ENCODE results near the gene UGT1A1.
A peak's percentile ranks its signal among the peaks of the same experiment; 100 is the strongest.

The UGT1A1 gene

GRCh38 chr2:233772153-233772552 lies 12.1 kb downstream of the UGT1A1 start:
- no peak for TF ChIP-seq CTCF (IDR thresholded peaks at IDR 0.05)

GRCh38 chr2:233772583-233772982 lies 12.5 kb downstream of the UGT1A1 start:
- peak; percentile 42; the same call in 1 of the 2 replicates for TF ChIP-seq CTCF (IDR thresholded peaks at IDR 0.05)

GRCh38 chr2:233773854-233774253 lies 13.8 kb downstream of the UGT1A1 start:
- TF ChIP-seq CTCF (IDR thresholded peaks at IDR 0.05), result no peak

GRCh38 chr2:233775414-233775813 lies 15.3 kb downstream of the UGT1A1 start:
- TF ChIP-seq CTCF (IDR thresholded peaks at IDR 0.05), result no peak

- no peak for TF ChIP-seq CTCF (IDR thresholded peaks at IDR 0.05)
Observed at GRCh38 chr2:233778030-233778429, 18.0 kb downstream of the UGT1A1 start, which contains the start of gene MROH2A. Gene MROH2A, plus strand, starts transcription at chr2:233778330. Its CDS starts 1,029 bp downstream, at chr2:233779359.

GRCh38 chr2:233779722-233780121 lies 19.7 kb downstream of the UGT1A1 start:
- TF ChIP-seq CTCF (IDR thresholded peaks at IDR 0.05), result no peak

- no peak for TF ChIP-seq CTCF (IDR thresholded peaks at IDR 0.05)
Observed at GRCh38 chr2:233780771-233781170, 20.7 kb downstream of the UGT1A1 start.

- no peak for TF ChIP-seq CTCF (IDR thresholded peaks at IDR 0.05)
Observed at GRCh38 chr2:233789554-233789953, 29.5 kb downstream of the UGT1A1 start.

Measured in LNCAP (cell line).